Measurements from ENCODE around the gene CCDC78. TPM values are rescaled to one million over a fixed set of nuclear protein-coding genes. Genes with fewer than 3 reads are reported as not detected.

The CCDC78 gene
- 0.10 and 1.3 TPM in 2 replicates for total RNA-seq

GRCh38 chr16:726438-727290 is at the start of gene CCDC78, which contains the start of gene HAGHL:
Gene CCDC78 (minus strand): TSS chr16:726443. CDS start chr16:726367, 76 bp downstream.
Gene HAGHL (plus strand): TSS chr16:727106. CDS start chr16:727510, 404 bp downstream.

GRCh38 chr16:760545-761343 is 34.5 kb upstream of the CCDC78 start, which contains the start of gene MSLN:
Gene MSLN (plus strand): TSS chr16:760734. CDS start chr16:762681, 1,947 bp downstream.

GRCh38 chr16:740764-741505 is 14.7 kb upstream of the CCDC78 start, which contains the start of gene CIAO3:
Gene CIAO3 (minus strand): TSS chr16:740997. CDS start chr16:740985, 12 bp downstream.

GRCh38 chr16:720990-721764 is 5.1 kb downstream of the CCDC78 start, which contains the start of gene ANTKMT:
Gene ANTKMT (plus strand): TSS chr16:721146. CDS start chr16:721275, 129 bp downstream.

GRCh38 chr16:714558-715476 is 11.4 kb downstream of the CCDC78 start, which contains the start of gene METRN:
Gene METRN (plus strand): TSS chr16:715118. CDS start chr16:715290, 172 bp downstream.

GRCh38 chr16:705431-706188 is 20.6 kb downstream of the CCDC78 start, which contains the start of gene FBXL16:
Gene FBXL16 (minus strand): TSS chr16:705801. CDS start chr16:697405, 8,396 bp downstream.

GRCh38 chr16:684071-684794 is 42.0 kb downstream of the CCDC78 start, which contains the start of gene JMJD8:
Gene JMJD8 (minus strand): TSS chr16:684334. CDS start chr16:684319, 15 bp downstream.

GRCh38 chr16:679814-680624 is 46.2 kb downstream of the CCDC78 start, which contains the start of gene STUB1:
Gene STUB1 (plus strand): TSS chr16:680410. CDS start chr16:680526, 116 bp downstream.

GRCh38 chr16:674968-675883 is 51.0 kb downstream of the CCDC78 start, which contains the start of gene RHBDL1:
Gene RHBDL1 (plus strand): TSS chr16:675671. CDS start chr16:675791, 120 bp downstream.

Other genes with a start within 250 kb of the CCDC78 start
- gene CAPN15, start 198.7 kb downstream of the CCDC78 start, total RNA-seq = 29.2 and 37.8 TPM in 2 replicates
- not detected in 2 replicates for gene PRR35, start 166.0 kb downstream of the CCDC78 start, total RNA-seq
- 3.5 and 4.4 TPM in 2 replicates for gene NHLRC4, start 159.4 kb downstream of the CCDC78 start, total RNA-seq
- 20.2 and 25.1 TPM in 2 replicates for gene PIGQ, start 156.5 kb downstream of the CCDC78 start, total RNA-seq
- 10.9 and 19.7 TPM in 2 replicates for gene RAB40C, start 136.4 kb downstream of the CCDC78 start, total RNA-seq
- 0.06 TPM in 1 of 2 replicates, not detected in the other for gene WFIKKN1, start 95.5 kb downstream of the CCDC78 start, total RNA-seq
- gene METTL26, start 90.1 kb downstream of the CCDC78 start, total RNA-seq = 187 and 190 TPM in 2 replicates
- gene MCRIP2, start 84.6 kb downstream of the CCDC78 start, total RNA-seq = 21.0 and 34.2 TPM in 2 replicates
- gene WDR90, start 77.1 kb downstream of the CCDC78 start, total RNA-seq = 5.7 and 9.1 TPM in 2 replicates
- gene RHOT2, start 58.3 kb downstream of the CCDC78 start, total RNA-seq = 18.7 and 19.5 TPM in 2 replicates
- 0.50 and 1.5 TPM in 2 replicates for gene RHBDL1, start 50.8 kb downstream of the CCDC78 start, total RNA-seq
- 97.2 and 118 TPM in 2 replicates for gene STUB1, start 46.0 kb downstream of the CCDC78 start, total RNA-seq
- 47.8 and 63.7 TPM in 2 replicates for gene JMJD8, start 42.1 kb downstream of the CCDC78 start, total RNA-seq
- gene WDR24, start 36.0 kb downstream of the CCDC78 start, total RNA-seq = 14.2 and 14.9 TPM in 2 replicates
- not detected in 2 replicates for gene FBXL16, start 20.6 kb downstream of the CCDC78 start, total RNA-seq
- 115 and 126 TPM in 2 replicates for gene METRN, start 11.3 kb downstream of the CCDC78 start, total RNA-seq
- 30.0 and 34.0 TPM in 2 replicates for gene ANTKMT, start 5.3 kb downstream of the CCDC78 start, total RNA-seq
- gene HAGHL, start 663 bp upstream of the CCDC78 start, total RNA-seq = 5.9 and 16.4 TPM in 2 replicates
- gene CIAO3, start 14.6 kb upstream of the CCDC78 start, total RNA-seq = 8.9 and 16.7 TPM in 2 replicates
- not detected in 2 replicates for gene MSLN, start 34.3 kb upstream of the CCDC78 start, total RNA-seq
- 20.3 and 26.0 TPM in 2 replicates for gene RPUSD1, start 61.9 kb upstream of the CCDC78 start, total RNA-seq
- gene CHTF18, start 62.2 kb upstream of the CCDC78 start, total RNA-seq = 2.0 and 4.9 TPM in 2 replicates
- not detected in 2 replicates for gene GNG13, start 74.3 kb upstream of the CCDC78 start, total RNA-seq
- gene LMF1, start 244.5 kb upstream of the CCDC78 start, total RNA-seq = 26.4 and 41.9 TPM in 2 replicates